ENCODE results near the gene RNF151.
"Not testable (repeated sequence)": the region's sequence is repeated elsewhere in the genome, so short reads cannot be mapped to it uniquely, and the experiment has no call there.

Gene RNF151

DNA sequence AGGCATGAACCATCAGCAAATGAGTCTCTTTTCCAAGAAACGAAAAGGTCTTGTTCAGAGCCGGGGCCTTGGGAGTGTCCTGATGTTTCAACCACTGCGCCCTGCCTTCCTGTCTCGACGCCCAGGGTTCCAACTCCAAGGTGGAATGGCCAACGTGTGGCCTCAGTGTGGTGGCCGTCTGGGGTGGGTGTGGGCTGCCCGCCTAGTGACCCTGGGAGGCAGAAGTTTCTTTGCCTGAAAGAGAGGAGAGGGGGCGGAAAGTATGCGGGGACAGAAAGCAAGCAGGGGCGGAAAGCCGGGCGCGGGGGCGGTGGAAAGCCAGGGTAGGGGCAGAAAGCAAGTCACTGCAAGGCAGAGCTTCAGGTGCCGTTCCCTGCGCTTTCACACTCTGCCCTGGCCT lies 27.7 kb upstream of the RNF151 start:
- DNase-seq (ENCODE audit: low read depth) = no peak

DNA sequence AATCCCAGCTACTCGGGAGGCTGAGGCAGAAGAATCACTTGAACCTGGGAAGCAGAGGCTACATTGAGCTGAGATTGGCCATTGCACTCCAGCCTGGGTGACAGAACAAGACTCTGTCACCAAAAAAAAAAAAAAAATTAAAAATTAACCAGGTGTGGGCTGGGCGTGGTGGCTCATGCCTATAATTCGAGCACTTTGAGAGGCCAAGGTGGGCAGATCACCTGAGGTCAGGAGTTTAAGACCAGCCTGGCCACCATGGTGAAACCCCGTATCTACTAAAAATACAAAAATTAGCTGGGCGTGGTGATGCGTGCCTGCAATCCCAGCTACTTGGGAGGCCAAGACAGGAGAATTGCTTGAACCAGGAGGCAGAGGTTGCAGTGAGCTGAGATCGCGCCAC lies 26.8 kb upstream of the RNF151 start:
- DNase-seq (ENCODE audit: low read depth) = not testable (repeated sequence)

GRCh38 chr16:1940273-1941161 lies 26.1 kb upstream of the RNF151 start:
- DNase-seq (ENCODE audit: low read depth) = no peak

GRCh38 chr16:1941162-1942046 lies 25.3 kb upstream of the RNF151 start:
- DNase-seq (ENCODE audit: low read depth) = no peak

DNA sequence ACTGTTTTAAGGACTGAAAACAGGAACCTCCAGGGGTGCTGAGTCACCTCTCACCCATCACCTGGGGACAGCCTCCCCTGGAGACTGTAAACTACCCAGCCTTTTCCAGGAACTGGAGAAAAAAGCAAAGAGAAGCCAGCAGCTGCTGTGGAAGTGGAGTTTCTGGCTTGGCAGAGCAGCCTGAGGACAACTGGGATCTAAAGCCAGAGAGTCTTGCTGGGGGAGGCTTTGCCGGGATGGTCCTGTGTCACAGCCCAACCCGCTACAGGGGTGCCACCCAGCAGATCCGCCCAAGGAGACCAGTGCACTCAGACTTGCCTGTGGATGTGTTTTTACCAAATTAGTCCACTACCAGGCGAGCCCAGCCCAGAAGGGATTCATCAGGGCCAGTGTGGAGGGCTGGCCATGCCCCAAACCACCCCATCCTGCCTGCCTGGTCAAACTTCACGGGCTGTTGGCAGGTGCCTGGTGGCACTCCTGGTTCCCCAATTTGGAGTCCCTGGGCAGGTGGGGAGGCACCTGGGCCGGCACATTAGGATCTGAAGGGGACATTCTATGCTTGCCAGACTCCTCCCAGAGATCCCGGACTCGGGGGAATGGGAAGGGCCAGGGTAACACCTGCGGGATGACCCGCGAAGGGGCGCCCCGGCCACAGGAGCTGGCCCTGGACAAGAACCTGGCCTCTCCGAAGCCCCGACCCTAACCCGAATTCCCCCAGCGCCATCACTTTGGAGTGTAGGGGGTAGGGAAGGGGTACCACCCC lies 24.4 kb upstream of the RNF151 start:
- no peak for DNase-seq (ENCODE audit: low read depth)

- peak; percentile 100 for DNase-seq (ENCODE audit: low read depth)
These were observed 23.6 kb upstream of the RNF151 start, which contains the start of gene MSRB1 for GRCh38 chr16:1942810-1943726. Gene MSRB1 (minus strand): TSS chr16:1943199. CDS start chr16:1943156, 43 bp downstream.

DNA sequence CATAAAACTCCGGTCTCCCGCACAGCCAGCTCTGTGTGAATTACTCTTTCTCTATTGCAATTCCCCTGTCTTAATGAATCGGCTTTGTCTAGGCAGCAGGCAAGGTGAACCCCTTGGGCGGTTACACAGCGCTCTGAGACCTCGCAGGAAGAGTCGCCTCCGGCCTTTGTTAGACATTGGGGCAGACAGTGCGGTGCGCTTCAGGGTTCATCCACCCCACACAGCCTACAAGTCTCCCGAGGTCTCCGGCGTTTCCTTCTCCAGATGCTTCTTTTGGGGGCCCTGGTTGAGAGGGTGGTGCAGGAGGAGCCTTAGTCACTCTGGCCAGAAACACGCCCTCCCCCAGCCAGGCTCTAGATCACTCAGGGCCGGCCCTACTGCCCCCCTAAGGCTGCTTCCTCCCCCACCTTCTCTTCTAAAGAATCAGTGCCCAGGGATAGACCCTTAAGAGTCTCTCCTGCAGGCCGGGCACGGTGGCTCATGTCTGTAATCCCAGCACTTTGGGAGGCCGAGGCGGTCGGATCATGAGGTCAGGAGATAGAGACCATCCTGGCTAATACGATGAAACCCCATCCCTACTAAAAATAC lies 21.9 kb upstream of the RNF151 start:
- no peak for DNase-seq (ENCODE audit: low read depth)

DNA sequence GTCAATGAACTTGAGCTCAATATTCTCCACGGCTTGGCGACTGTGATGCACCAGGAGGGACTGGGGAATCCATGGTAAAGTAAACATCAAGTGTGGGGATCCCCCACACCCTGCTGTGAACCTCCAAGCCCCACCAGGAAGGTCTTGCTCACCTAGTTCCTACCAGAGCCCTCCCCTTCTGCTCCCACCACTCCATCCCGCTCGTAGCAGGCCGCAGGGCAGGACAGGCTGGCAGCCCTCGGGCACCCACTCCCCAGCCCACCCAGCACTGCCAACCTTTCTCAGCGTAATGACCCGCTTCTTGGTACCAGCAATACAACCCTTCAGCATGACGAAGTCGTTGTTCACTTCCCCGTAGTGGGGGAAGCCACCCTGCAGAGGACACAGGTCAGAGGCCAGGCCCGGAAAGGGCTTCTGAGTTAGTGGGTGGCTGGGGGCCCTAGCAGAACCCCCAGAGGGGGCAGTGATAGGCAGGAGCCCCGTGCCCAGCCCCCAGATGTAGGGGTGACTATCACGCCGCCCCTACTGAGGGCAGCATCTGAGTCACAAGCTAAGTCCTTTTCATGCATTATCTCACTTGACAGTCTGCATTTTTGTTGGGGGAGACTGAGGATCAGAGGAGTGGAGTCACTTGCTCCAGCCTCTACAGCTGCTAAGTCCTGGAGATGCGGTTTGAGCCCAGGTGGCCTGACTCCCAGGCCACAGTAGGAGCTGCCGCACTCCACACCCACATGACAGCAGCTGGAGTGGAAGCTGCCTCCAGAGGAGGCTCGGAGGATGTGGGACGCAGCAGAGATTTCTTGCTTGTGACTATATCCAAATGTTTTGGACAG lies 20.9 kb upstream of the RNF151 start:
- DNase-seq (ENCODE audit: low read depth) = no peak

DNA sequence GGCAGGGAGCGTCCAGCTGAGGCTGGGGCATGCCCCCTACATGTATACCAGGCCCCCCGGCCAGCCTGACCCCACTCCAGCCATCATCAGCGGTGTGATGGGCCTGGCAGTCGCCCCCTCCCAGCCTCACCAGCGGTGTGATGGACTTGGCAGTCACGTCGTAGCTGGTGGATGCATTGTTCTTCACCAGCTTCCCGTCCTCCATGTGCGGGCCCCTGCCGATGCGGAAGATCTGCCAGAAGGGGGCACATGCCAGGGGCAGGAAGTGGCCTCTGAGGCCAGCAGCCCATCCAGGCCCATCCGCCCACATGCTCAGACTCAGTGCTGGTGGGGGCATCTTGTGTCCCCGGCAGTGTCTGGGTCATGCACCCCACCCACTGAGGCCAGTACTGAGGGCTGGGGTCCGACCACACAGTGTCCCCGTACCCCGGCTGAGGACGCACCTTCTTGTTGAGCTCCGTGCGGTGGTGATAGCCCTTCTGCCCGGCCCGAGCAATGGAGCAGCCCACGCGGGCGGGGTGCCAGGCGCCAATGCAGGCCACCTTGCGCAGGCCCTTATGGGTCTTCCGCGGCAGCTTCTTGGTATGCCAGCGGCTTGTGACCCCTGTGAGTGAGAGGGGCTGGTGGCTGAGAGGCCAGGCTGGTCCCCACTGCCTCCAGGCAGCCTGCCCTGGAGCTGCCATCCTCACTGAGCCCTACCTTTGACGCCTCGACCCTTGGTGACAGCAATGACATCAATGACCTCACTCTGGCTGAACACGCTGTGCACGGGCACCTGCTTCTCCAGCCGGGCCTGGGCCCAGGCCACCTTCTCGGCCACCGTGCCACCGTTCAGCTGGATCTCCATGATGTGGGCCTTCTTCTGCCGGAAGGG lies 19.9 kb upstream of the RNF151 start:
- DNase-seq (ENCODE audit: low read depth) = no peak

DNA sequence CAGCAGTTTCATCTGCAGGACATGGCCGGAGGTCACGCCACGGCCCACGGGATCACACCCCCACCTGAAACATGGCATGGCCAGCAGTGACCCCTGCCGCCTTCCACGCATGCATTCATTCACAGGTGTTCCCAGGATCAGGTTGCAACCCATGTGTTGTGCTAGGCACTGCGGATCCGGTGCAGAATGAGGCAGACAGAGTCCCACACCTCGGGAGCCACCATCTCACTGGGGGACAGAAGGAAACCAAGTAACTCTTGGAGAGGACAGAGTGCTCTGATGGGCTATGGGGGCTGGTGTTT lies 19.3 kb upstream of the RNF151 start:
- no peak for DNase-seq (ENCODE audit: low read depth)

DNA sequence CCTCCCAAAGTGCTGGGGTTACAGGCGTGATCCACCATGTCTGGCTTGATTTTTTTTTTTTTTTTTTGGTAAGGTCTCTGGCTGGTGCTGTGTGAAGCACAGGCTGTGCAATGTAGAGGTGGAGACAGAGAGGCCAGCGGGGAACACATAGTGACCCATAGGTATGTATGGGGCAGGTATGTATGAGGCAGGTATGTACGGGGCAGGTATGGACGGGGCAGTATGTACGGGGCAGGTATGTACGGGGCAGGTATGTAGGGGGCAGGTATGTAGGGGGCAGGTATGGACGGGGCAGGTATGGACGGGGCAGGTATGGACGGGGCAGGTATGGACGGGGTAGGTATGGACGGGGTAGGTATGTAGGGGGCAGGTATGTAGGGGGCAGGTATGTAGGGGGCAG lies 17.1 kb upstream of the RNF151 start:
- no peak for DNase-seq (ENCODE audit: low read depth)

DNA sequence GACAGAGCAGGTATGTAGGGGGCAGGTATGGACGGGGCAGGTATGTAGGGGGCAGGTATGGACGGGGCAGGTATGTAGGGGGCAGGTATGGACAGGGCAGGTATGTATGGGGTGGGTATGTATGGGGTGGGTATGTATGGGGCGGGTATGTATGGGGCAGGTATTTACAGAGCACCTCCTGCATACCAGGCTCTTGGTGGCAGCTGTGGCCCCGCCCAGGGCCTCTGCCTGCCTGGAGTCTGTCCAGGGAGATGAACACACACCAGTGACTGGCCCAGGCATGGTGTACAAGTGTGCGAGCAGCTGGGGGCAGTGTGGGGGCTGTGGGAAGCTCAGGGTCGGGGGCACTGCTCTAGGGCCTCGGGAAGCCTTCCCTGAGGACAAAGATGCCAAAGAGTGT lies 16.6 kb upstream of the RNF151 start:
- DNase-seq (ENCODE audit: low read depth) = no peak

DNA sequence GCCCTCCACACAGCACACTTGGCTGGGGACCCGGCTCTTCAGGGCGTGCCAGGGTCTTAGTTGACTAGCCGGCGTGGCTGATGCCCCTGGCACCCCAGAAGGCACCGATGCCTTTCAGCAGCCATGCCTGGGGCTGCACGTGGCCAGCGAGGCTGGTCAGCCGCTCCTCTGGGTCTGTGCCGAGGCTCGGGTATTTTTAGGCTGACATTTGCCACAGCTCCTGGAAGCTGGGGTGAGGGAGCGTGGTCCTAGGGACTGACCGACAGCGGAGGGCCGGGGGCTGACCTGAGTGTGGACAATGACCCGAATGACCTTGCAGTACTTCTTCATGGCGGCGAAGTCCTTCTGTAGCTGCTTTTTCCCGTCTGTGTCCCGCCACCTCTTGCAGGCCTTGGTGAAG lies 16.1 kb upstream of the RNF151 start:
- DNase-seq (ENCODE audit: low read depth) = no peak

DNA sequence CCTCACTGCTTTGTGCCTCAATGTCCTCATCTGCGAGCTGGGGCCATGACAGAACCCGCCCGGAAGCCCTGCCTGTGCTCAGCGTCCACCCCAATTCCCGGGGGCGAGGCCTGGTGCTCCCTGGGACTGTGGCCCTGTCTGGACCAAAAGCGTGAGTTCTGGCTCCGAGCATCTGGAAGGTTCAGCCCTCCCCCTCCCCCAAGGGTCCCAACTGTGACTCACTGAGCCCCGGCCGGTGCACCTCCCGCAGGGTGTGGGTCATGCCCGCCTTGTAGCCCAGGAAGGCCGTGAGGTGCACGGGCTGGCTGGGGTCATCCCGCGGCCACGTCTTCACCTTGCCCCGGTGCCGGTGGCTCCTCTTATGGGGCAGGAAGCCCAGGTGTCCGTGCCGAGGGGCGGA lies 12.9 kb upstream of the RNF151 start:
- DNase-seq (ENCODE audit: low read depth) = no peak

- DNase-seq (ENCODE audit: low read depth) = not testable (repeated sequence)
These were observed 9.1 kb upstream of the RNF151 start for GRCh38 chr16:1957434-1958142.

DNA sequence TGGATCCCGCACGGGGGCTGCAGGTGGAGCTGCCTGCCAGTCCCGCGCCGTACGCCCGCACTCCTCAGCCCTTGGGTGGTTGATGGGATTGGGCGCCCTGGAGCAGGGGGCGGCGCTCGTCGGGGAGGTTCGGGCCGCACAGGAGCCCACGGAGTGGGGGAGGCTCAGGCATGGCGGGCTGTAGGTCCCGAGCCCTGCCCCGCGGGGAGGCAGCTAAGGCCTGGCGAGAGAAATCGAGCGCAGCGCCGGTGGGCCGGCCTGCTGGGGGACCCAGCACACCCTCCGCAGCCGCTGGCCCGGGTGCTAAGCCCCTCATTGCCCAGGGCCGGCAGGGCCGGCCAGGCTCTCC lies 8.5 kb upstream of the RNF151 start:
- DNase-seq (ENCODE audit: low read depth) = not testable (repeated sequence)

DNA sequence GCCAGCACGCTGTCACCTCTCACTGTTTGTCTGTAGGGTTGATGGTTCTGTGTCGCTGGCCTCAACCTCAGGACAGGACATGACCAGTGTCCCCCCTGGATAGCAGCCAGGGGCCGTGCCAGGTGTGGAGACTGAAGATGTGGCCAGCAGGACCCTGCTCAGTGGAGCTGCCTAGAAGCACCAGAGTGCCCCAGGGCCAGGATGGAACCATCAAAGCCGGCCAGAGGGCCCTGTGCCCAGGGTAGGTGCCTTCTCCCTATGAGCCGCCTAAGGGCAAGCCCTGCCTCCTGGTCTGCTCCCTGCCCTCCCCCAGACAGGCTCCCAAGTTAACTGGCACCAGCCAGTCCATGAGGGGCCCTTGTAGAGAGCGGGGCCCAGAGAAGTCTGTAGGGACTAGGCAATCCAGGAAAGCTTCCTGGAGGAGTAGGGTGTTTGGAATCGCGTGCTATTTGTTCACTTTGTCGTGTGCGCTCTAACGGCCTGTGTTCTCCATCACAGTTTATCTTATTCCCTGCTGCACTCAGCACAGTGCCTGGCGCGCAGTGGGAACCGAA lies 7.9 kb upstream of the RNF151 start:
- DNase-seq (ENCODE audit: low read depth) = no peak
